Cerebellar cortex (tissue), 1 donor: ENCODE data around the gene MYLK.

Experiments used
- DNase-seq: peaks from one replicate; pipeline ENCODE4 v3.0.0-alpha.2; 2015; ENCODE audit warnings: low spot score

MYLK gene

GRCh38 chr3:123768480-123769355 is 115.4 kb downstream of the MYLK start:
- DNase-seq: no peak

DNA sequence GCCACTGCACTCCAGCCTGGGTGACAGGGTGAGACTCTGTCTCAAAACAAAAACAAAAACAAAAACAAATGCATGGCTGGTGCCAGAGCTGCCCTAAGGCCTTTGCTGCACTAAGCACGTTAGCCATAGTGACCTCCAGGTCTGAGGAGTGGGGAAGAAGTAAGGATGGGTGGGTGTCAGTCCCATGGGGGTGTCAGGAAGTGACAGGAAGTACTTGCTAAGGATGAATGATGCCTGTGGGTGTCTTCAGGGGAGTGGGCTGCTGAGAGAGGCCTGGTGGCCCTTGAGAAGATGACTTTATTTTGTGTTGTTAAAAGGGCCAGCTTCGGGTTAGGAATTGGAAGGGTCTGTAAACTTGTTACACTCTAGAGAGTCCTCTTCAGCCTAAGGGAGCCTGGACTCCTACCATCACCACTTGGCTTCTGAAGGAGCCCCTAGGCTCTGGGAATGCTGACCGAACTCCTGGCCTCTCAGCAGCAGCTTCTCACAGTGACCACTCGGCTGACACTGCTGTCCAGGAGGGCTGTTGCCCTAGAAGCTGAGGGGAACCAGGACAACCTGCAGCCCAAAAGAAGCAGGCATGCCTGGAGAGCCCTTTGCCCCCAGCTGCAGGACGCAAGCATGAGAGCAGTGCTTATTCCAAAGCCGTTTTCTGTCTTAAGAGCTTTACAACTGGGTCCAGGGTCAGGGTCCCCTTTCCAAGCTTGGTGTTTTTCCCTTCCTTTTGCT is 116.4 kb downstream of the MYLK start:
- no peak for DNase-seq

DNA sequence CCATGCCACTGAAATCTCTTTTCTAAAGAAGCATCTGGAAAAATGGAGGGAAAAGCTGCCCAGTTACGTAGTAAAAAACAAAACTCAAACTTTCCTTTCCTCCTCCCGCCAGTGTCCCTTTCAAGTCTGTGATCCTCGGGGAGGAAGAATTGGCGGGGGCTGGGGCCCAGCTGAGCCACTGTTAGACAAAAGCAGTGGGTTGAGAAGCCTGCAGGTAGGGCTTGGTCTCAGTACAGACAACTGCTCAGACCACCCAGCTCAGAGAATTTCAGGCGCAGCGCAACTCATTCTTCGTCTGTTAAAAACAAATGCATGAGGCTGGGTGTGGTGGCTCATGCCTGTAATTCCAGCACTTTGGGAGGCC is 117.1 kb downstream of the MYLK start:
- DNase-seq: no peak

DNA sequence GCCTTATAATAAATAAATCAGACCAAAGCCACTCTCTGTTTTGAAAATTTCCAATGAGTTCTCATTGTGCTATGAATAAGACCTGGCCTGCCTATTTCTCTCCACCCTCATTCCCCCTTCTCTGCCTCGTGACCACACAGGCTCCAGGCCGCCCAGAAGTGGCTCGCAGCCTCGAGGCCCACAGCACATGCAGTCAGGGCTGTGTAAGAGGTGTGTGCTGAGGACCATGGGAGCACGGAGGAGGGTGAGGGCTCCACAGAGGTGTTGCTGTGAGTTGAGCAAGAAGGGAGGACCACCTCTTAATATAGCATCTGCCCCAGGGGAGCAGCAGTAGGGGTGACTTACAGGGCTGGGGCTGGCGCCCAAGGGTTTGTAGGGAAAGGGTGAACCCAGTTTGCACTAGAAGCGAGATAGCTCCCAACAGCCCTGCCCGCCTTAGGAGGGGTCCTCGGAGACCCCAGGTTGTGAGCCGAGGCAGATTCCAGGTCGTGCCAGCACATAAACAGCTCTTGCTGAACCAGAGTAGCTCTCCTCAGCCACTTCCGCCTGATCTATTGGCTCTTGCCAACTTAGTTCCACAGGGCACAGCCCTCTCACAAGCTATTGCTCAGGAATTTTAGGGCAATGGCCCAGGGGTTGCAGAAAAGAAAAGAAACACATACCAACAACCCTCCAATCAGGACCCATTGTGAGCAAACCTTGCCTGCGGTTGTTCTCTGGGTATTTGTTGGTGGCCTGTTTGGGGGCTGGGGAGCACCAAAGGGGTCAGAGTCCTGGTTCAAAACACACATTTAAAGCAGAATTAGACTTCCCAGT is 117.7 kb downstream of the MYLK start:
- DNase-seq: no peak

DNA sequence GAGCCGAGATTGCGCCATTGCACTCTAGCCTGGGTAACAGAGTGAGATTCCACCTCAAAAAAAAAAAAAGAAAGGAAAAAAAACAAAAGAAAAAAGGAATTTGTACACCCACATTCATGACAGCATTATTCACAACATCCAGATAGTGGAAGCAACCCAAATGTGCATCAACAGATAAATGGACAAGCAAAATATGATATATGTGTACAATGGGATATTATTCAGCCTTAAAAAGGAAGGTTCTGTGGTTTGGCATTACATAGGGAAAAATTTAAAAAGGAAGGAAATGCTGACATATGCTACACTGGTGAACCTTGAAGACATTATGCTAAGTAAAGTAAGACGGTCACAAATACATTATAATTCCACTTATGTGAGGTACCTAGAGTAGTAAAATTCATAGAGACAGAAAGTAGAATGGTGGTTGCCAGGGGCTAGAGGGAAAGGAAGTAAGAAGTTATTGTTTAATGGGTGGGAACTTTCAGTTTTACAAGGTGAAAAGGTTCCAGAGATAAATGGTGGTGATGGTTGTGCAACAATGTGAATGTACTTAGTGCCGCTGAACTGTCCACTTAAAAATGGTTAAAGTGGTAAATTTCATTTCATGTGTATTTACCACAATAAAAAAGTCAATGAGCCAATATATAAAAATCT is 118.5 kb downstream of the MYLK start:
- DNase-seq: no peak

DNA sequence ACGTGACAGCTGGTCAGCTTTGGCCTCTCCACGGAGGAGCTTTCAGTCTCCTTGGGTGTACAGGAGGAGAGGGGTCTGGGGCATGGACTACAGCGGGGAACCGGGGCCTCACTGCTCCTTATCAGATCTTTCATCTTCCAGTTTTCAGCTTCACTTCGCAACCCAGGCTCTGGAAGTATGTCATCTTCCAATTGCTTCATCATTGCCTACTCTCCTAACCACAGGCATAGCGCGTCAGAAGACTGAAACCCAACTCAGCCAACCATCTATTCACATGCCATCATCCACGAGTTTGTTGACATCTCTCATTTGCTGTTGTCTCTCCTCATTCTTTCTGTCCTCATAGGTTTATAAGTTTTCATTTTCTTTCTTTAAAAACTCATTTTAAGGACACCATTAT is 119.5 kb downstream of the MYLK start:
- DNase-seq: no peak

DNA sequence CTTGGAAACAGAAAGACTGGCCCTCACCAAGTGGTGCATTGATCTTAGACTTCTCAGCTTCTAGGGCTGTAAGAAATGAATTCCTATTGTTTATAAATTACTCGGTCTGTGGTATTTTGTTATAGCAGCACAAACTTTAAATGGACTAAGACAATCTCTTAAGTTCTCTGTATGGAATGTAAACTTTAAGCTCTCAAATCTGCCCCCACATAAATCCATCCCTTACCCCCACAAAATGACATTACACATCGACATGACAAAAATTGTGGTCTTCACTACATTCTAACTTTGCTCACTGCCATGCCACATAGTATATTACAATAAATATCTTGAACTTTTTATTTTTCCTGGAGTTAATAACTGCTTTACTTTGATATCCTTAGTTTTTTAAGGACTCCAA is 121.3 kb downstream of the MYLK start:
- no peak for DNase-seq

DNA sequence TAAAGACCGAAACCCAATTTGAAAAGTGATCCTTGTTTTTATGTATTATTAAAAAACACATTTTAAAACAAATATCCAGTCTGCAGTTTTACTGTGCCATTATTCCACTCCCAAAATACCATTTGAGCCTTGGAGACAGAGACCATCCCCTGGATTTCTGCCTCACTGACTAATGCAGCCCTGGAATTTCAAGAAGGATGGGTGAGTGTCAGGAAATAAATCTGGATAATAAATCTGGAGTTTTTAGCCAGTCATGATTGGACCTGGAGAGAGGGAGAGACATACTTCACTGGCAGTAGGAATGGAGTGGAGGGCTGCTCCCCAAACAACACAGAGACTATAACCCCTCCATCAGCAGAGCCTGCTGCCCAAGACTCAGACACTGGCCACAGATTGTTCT is 123.3 kb downstream of the MYLK start:
- no peak for DNase-seq

DNA sequence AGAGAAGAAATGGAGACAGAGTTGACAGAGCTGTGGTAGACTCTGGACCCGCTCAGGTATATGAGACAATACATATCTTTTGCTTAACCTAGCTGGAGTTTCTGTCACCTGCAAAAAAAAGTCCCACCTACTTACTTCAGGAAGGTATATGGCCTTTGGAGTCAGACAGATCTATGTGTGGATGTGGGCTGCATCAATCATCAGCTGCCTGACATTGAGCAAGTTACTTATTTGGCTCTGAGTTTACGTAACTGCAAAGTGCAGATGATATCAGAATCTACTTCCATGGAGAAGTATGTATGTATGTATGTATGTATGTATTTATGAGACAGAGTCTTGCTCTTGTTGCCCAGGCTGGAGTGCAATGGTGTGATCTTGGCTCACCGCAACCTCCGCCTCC is 124.3 kb downstream of the MYLK start:
- no peak for DNase-seq

DNA sequence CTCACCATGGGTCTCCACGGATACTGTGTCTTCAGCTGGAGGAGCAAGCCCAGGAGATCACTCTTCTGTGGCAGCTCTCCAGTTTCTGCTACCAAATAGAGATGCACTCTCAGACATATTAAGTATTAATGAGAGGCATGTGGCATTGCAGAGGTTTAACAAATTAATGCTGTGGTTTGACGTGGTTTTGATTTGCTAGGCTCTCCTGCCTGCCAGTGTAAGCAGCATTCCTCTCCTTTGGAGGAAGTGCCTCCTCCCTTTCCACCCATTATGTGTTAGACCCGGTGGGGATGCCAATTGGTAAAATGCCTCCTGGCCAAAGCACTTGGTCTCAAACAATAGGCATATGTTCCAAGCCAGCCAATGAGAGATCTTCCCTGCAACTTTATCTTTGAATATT is 124.8 kb downstream of the MYLK start:
- DNase-seq: no peak

GRCh38 chr3:123758081-123758564 is 126.0 kb downstream of the MYLK start:
- DNase-seq: no peak

- no peak for DNase-seq
These were observed 126.7 kb downstream of the MYLK start for GRCh38 chr3:123757281-123757940.

- no peak for DNase-seq
These were observed 128.6 kb downstream of the MYLK start for GRCh38 chr3:123755501-123755900.

DNA sequence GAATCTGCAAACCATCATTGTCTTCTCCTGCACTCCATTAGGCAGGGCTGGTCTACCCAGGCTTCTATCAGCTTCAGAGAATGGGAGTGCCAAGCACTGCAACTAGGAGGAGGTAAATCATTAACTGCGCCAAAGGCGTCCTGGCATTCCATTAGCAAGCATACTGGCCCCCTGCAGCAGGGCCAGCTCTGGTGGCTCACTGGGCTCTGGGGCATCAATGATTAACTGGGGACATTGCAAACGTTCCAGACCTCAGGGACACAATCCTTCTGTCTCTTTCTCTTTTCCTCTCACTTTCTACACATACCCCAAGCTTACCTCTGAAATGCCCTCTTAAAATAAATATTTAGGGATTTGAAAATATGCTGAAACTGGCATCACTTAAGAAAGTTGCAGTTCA is 129.0 kb downstream of the MYLK start:
- DNase-seq: no peak

DNA sequence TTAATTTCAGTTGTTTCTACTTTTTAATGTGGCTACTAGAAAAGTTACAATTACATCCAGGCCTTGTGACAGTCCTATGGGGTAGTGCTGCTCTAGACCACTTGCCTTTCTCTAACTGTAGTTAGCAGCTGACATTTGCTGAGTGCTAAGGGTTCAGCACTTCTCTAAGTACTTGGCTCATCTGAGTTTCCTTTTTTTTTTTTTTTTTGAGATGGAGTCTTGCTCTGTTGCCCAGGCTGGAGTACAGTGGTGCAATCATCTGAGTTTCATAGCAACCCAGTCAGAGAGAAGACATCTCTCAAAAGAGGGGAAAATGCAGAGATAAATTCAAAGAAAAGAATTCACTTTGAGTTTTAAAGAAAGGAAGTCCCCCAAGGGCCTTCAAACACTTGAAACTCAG is 130.8 kb downstream of the MYLK start:
- DNase-seq: no peak

DNA sequence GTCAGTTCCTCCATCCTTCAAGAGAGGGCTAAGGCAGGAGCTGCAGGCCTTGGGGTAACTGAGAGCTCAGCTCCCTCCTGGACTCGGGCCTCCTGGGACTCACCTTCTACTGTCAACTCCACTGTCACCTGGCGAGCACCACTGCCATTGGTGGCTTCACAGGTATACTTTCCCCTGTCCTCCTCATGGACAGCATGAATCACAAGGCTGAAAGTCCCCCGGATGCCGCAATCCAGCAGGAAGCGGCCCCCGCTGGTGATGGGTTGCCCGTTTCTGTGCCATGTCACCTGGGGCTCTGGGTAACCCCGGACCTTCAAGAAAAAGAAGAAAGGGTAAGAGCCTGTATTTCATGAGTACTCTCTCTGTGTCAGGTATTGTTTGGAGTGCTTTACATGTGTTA is 131.9 kb downstream of the MYLK start:
- DNase-seq: no peak

- no peak for DNase-seq
These were observed 132.7 kb downstream of the MYLK start for GRCh38 chr3:123751433-123751832.

DNA sequence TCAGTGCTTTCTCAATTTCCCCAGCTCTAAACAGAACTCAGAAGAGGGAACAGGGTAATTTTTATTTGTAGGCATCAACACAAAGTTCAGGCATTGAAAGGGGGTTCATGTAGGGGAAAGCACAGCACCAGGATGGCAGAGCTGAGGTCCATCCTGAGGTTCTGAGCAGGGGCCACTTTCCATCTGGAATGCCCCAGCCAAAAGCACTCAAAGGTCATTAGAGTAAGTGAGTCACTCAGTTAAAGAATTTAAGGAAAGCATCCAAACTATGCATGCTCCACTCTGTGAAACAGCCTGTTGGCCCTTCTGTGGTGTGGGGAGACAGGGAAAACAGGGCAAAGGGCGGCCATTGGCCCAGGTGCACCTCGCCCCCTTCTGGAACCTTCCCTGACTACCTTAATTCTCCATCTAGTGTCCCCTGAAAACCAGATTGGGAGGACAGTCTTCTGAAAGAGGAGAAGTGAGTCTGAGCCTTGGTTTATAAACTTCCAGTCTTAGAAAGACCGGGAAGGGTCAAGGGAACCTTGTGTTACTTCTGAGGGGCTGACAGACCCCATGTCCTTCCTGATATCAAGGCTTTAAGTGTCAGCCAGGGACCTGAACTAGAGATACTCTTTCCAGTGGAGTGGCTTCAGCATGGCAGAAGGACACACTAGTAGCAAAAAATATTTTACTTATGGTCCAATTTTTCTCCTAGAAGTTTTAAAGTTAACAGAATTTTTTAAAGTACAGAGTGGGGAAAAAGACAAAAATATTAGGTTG is 133.3 kb downstream of the MYLK start:
- no peak for DNase-seq

GRCh38 chr3:123750209-123750608 is 133.9 kb downstream of the MYLK start:
- no peak for DNase-seq

GRCh38 chr3:123749711-123750110 is 134.4 kb downstream of the MYLK start:
- DNase-seq: no peak
